Muscle of arm (tissue), 12 donors: ENCODE measurements around the gene GNAQ. TPM values are rescaled to one million over a fixed set of nuclear protein-coding genes. Genes with fewer than 3 reads are reported as not detected.

Experiments used
- DNase-seq: peaks from one replicate; pipeline ENCODE4 v3.0.0-alpha.2; 2013
- polyA plus RNA-seq, 12 donors: library from polyadenylated mRNA; unstranded; fragments of 120-200 nt; gene quantifications; one replicate each; pipeline ENCODE4 v1.2.1, GENCODE V29; 2013; ENCODE audit not compliant: insufficient read length in 12 of 12

GNAQ gene
- polyA plus RNA-seq, 12 donors = 27.9 to 190 (median 31.3) TPM

GRCh38 chr9:77947651-77948050 is 84.0 kb downstream of the GNAQ start:
- no peak for DNase-seq

- no peak for DNase-seq
These were observed 84.5 kb downstream of the GNAQ start for GRCh38 chr9:77946969-77947620.

GRCh38 chr9:77946296-77946695 is 85.3 kb downstream of the GNAQ start:
- DNase-seq = no peak

- no peak for DNase-seq
These were observed 85.8 kb downstream of the GNAQ start for GRCh38 chr9:77945798-77946197.

DNA sequence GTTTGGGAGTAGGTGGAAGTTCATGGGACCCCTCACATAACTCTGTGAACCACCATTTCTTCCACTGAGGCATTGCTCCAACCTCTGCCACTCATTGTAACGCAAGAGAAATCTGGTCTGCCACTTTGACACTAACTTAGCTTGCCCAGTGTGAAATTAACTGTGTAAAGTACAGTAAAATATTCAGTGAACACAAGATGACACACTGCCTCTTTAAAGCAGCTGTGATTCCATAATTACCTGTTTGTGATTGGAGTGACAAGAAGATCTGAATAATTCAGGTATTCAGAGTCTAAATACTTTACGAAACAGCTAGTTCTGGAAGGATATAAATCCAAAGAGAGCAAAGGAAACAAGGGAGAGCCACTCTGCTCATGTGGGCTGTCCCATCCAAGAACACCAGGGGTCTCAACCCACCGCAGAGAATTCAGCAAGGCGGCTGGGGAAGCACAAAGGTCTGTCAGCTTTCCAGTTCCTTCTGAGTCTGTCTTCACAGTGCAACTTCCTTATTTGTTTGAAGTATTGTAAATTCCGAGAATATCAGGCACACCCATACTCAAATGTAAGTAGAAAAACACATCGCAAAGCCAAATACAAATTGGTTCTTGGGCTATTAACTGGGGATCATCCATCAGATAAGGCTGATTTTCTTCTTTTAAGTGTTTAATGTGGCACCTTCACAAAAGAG is 86.9 kb downstream of the GNAQ start:
- no peak for DNase-seq

- no peak for DNase-seq
These were observed 88.6 kb downstream of the GNAQ start for GRCh38 chr9:77943057-77943456.

DNA sequence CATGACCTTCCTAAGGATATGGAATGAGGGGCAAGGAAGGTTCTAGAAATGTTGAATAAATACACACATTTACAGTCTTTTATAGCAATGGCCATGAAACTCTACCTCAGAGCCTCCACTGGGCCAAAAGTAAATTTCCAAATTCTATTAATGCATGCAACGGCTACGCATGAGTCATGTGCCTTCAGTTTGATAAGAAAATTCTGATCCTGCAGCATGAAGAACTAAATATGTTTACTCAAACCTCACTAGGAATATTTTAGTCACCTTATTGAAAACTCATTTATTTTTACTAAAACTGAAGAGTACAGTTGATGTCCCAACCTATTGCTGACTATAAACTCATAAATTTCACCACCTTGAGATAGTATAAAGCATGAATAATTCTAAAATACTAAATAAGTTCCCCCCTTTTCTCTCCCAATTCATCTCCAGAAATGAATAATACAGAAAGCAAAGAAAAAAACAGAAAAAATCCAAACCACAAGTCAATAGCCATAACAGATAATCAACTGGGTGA is 92.4 kb downstream of the GNAQ start:
- no peak for DNase-seq

- no peak for DNase-seq
These were observed 93.4 kb downstream of the GNAQ start for GRCh38 chr9:77938163-77938562.

GRCh38 chr9:77935974-77936373 is 95.6 kb downstream of the GNAQ start:
- DNase-seq = no peak

GRCh38 chr9:77935211-77935610 is 96.4 kb downstream of the GNAQ start:
- no peak for DNase-seq

DNA sequence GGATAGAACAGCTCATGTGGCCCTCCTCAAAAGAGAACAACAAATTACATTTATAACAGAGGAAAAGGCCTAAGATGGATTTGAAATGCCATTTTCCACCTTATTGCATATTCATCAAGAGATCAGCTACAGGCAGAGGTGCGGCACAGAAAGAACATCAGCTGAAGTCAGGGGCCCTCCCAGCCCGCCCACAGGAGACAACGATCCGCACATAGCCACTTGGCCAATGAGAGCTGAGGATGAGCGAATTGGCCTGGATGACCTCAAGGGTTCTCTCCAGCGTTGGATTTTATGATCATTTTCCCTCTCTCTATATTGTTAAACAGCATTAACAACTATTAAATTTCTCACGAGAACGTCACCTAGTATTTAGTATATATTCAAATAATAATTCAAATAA is 97.6 kb downstream of the GNAQ start:
- no peak for DNase-seq

DNA sequence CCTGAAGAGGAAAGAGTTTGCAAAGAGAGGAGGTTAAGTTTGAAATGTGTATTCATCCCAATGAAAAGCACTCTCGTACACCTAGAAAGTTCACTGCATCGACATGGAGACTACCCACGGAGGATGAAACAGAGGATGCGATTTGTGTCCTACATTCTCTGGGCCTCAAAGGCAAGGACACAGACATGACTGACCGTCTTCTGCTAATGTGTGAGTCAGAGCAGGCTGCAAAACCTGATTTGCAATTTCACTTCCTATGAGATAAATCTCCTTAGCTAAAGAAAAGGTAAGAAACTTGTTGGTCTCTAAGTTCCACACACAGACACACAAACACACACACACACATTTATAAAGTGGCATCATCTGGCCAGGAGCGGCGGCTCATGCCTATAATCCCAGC is 98.6 kb downstream of the GNAQ start:
- DNase-seq = no peak

DNA sequence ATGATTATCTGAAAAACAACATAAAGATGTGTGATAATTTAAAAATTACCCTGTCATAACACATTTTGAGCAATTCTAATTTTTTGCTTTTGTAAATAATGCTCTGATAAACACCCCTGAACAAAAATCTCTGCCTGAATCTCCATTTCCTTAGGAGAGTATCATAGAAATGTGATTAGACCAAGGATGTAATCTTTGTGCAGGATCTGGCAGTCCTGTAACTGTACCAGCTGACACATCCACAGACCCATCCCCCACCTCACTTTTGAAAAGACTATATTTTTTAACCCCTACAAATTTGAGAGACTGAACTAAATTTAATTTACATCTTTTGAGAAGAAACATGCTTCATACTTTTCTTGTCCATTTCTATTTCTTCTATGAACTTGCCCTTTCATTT is 101.7 kb downstream of the GNAQ start:
- DNase-seq = no peak

DNA sequence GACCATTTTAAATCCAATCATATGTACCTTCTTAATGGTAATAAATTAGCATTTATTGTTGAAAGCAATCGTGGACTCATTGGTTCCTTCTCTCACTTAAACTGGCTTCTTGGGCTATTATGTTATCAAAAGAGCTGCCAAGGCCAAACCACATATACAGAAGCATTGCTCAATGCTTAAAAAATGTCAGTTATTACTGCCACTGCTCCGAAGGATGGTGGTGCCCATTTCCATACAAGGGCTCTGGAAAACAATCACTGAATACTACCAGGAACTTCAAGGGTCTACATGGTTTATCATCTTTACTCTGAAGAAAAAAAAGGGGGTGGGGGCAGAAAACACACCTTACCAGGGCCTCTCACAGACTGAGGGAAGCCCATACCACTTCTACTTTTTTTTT is 104.3 kb downstream of the GNAQ start:
- no peak for DNase-seq

GRCh38 chr9:77926371-77926878 is 105.2 kb downstream of the GNAQ start:
- DNase-seq = no peak

DNA sequence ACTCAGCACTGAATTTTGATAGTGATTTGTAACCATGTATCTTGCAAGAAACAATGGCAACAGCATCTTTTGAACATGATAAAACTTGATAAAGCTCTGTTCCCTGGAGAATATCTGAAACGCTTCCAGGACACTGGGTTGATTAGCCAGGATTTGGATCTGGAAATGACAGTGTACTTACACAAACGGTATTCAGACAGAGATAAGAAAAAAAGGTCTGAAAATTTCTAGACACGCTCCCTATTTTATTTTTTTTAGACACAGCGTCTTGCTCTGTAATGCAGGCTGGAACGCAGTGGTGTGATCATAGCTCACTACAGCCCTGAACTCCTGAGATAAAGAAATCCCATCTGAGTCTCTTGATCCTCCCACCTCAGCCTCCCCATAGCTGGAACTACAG is 109.0 kb downstream of the GNAQ start:
- no peak for DNase-seq

GRCh38 chr9:77917800-77918199 is 113.8 kb downstream of the GNAQ start:
- no peak for DNase-seq

DNA sequence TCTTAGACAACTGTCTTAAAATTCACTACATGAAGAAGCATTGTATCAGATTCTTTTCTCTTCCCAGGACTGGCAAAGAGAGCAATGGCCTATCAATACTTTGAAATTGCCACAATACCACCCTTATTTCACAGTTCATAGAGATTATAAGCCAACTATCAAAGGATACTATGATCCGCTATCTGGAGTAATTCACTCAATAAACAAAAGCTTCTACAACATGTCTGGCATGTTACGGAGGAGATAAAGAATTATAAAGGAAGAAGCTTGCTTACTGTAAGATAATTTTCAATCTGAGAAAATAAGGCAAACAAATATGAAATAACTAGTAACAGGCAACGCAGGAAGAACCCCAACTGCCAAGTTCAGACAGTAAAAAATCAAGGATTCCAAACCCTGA is 114.8 kb downstream of the GNAQ start:
- no peak for DNase-seq

- DNase-seq = no peak
These were observed 115.2 kb downstream of the GNAQ start for GRCh38 chr9:77916410-77916819.

GRCh38 chr9:77915744-77916143 is 115.9 kb downstream of the GNAQ start:
- DNase-seq = no peak

DNA sequence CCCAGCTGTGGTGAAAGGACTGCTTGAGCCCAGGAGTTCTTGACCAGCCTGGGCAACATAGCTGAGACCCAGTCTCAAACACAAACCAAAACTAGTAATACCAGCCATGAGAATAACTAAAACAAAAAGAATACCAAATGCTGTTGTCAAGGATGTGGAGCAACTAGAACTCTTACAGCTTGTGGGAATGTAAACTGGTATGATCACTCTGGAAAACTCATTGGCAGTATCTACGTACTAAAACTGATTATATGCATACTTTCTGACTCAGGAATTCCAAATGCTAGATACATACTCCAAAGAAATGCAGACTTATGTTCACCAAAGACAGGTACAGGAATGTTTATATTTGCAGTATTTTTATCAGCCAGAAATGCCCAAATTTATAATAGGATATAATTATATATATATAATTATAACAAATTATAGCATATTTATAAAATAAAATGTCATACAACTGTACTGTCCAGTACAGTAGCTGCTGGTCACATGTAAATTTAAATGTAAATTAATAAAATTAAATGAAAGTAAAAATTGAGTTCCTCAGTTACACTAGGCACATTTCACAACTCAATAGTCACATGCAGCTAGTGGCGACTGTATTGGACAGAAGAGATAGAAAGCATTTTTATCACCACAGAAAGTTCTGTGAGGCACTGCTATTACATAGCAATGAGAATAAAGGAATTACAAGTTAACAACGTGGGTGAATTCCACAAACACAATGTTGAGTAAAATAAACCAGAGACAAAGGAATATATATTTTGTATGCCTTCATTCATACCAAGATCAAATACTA is 118.5 kb downstream of the GNAQ start:
- no peak for DNase-seq

DNA sequence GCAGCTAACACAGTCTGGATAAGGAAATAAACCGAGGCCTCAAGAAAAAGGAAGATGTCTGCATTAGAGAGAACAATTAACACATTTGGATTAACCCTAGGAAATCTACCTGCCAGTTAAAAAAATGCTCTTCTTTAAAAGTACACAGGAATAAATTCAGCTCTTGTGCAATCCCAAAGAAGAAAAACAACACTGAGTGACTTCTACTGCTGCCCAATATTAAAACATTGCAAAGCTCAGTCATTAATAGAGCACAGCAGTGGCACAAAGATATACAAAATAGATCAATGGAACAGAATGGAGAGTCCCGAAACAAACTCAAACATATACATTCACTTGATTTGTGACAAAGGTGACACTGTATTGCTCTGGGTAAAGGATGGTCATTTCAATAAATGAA is 119.7 kb downstream of the GNAQ start:
- DNase-seq = no peak

DNA sequence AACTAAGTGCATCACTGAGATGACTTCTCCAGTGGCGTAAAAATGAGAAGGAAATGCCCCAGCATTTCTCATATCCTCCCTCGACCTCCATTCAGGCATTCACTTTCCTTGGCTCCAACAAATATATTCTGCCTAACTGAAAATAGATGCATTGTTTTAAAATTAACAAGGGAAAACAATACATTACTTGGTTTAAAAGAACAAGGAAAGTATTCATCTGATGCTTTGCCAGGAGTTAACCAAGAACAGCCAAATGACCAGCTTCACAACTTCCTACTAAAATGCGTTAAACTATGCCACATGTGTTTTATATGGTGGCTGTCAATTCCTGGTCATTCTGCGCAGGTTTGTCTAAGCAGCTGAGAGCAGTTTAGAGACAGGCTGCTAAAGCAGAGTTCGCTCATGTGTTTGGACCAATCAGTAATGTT is 121.4 kb downstream of the GNAQ start:
- DNase-seq = no peak
